A549 (cell line): ENCODE results near the gene SLC8A1. TPM values are rescaled to one million over a fixed set of nuclear protein-coding genes. Genes with fewer than 3 reads are reported as not detected.

Source experiments
- ATAC-seq, 2 experiments: fragments of 200-7000 bp in 1 of 2; fragments of >200 bp in 1 of 2; cut with Nextera tagmentation in 1 of 2; cut with Tn5 transposase in 1 of 2; 3 replicates each; pipeline versions ENCODE4 v1.8.0 to v1.9.1; 2018 to 2020; ENCODE audit warnings: mild to moderate bottlenecking in 1 of 2, moderate library complexity in 1 of 2
- CTCF ChIA-PET: fragments of 300-600 bp; sonication (Branson Sonifier 250); formaldehyde crosslinking; extraction: SDS; loops from one replicate; lab custom pipeline; 2021; ENCODE audit warnings: antibody characterized with exemption, inconsistent platforms; lab: Yijun Ruan, JAX
- POLR2A ChIA-PET: fragments of 350-600 bp; formaldehyde crosslinking; extraction: SDS; loops from one replicate; lab custom pipeline; 2021; ENCODE audit warnings: antibody characterized with exemption, inconsistent platforms; lab: Yijun Ruan, JAX
- DNase-seq, 2 experiments: peaks; one replicate each; pipeline versions ENCODE4 v3.0.0 to v3.0.0-alpha.2; 2011 to 2016; ENCODE audit warnings: low read depth in 1 of 2, low spot score in 1 of 2
- FAIRE-seq: peaks from 2 replicates; lab custom pipeline; 2011; peaks lifted over from hg19 to GRCh38; lab: Jason Lieb, UNC
- H3K27ac ChIP-seq, 2 experiments: fragments of >200 bp; sonication (Bioruptor Twin); formaldehyde crosslinking; 3 replicates each; pipeline ENCODE4 v1.5.1; 2016 to 2017
- H3K4me1 ChIP-seq: fragments of >200 bp; sonication (Bioruptor Twin); formaldehyde crosslinking; 3 replicates; pipeline ENCODE4 v1.6.1; 2016
- H3K4me2 ChIP-seq: fragments of >200 bp; sonication (Bioruptor Twin); formaldehyde crosslinking; 3 replicates; pipeline ENCODE4 v1.6.1; 2016
- H3K4me3 ChIP-seq: fragments of >200 bp; sonication (Bioruptor Twin); formaldehyde crosslinking; 3 replicates; pipeline ENCODE4 v1.5.1; 2016
- H3K9me3 ChIP-seq: fragments of >200 bp; sonication (Bioruptor Twin); formaldehyde crosslinking; 3 replicates; pipeline ENCODE4 v1.6.1; 2016
- BCL3 ChIP-seq: fragments of >200 bp; sonication (Bioruptor Twin); formaldehyde crosslinking; IDR thresholded peaks from 3 replicates; pipeline ENCODE4 v1.6.1; 2016
- BHLHE40 ChIP-seq: IDR thresholded peaks from 2 replicates; pipeline ENCODE4 v1.6.1; 2012; ENCODE audit warnings: low read depth, low read length, inconsistent platforms
- CEBPB ChIP-seq, 2 experiments: fragments of >200 bp in 1 of 2; sonication (Bioruptor Twin) in 1 of 2; formaldehyde crosslinking in 1 of 2; IDR thresholded peaks; 2 replicates each; pipeline ENCODE4 v1.6.1; 2012 to 2016
- CHD2 ChIP-seq: fragments of 150-350 bp; IDR thresholded peaks from 2 replicates; pipeline ENCODE4 v1.6.1; 2014; ENCODE audit warnings: low read length; ENCODE audit not compliant: partially characterized antibody
- EHF ChIP-seq: fragments of 250-450 bp; sonication (Bioruptor Pico); IDR thresholded peaks from 2 replicates; pipeline ENCODE4 v1.5.0; 2020; ENCODE audit warnings: mild to moderate bottlenecking
- ELK1 ChIP-seq: fragments of 150-350 bp; IDR thresholded peaks from 2 replicates; pipeline ENCODE4 v1.6.1; 2014; ENCODE audit warnings: low read depth, mild to moderate bottlenecking, low read length
- HES2 ChIP-seq: fragments of >200 bp; sonication (Bioruptor Twin); formaldehyde crosslinking; IDR thresholded peaks from 2 replicates; pipeline ENCODE4 v1.6.1; 2016
- HEYL ChIP-seq: fragments of 250-450 bp; sonication (Bioruptor Pico); IDR thresholded peaks from 2 replicates; pipeline ENCODE4 v1.8.0; 2021; ENCODE audit warnings: mild to moderate bottlenecking, moderate library complexity
- HOXA7 ChIP-seq: fragments of 250-450 bp; sonication (Bioruptor Pico); IDR thresholded peaks from 2 replicates; pipeline ENCODE4 v1.5.0; 2020; ENCODE audit warnings: mild to moderate bottlenecking, moderate library complexity
- NPAS2 ChIP-seq: fragments of 250-450 bp; sonication (Bioruptor Pico); IDR thresholded peaks from 2 replicates; pipeline ENCODE4 v1.8.0; 2022; ENCODE audit warnings: mild to moderate bottlenecking, moderate library complexity, borderline replicate concordance
- NR3C1 ChIP-seq: fragments of >200 bp; sonication (Bioruptor Twin); formaldehyde crosslinking; IDR thresholded peaks from 3 replicates; pipeline ENCODE4 v1.6.1; 2017
- PBX3 ChIP-seq: IDR thresholded peaks from 2 replicates; pipeline ENCODE4 v1.6.1; 2012
- PHF8 ChIP-seq: fragments of 200-600 bp; sonication (generic); IDR thresholded peaks from 2 replicates; pipeline ENCODE4 v1.6.1; 2016; ENCODE audit warnings: low read depth, mild to moderate bottlenecking, antibody characterized with exemption, moderate library complexity, borderline replicate concordance
- POLR2AphosphoS2 ChIP-seq: conservative IDR thresholded peaks from 2 replicates; pipeline ENCODE4 v1.6.1; 2012; ENCODE audit warnings: low read length, improper control_type of control experiment, inconsistent platforms
- RCOR1 ChIP-seq: fragments of 150-350 bp; IDR thresholded peaks from 2 replicates; pipeline ENCODE4 v1.6.1; 2014; ENCODE audit warnings: antibody characterized with exemption, low read length, low read depth
- SREBF2 ChIP-seq: fragments of 450-650 bp; IDR thresholded peaks from 2 replicates; pipeline ENCODE4 v1.6.1; 2014; ENCODE audit warnings: mild to moderate bottlenecking, moderate library complexity
- USF2 ChIP-seq: fragments of 450-650 bp; IDR thresholded peaks from 2 replicates; pipeline ENCODE4 v1.6.1; 2014; ENCODE audit warnings: antibody characterized with exemption
- WGBS: methylation state at CpG from one replicate; pipeline ENCODE4 v1.1.6; 2017; ENCODE audit errors: missing lambda C conversion rate; 5-methylcytosine and 5-hydroxymethylcytosine counted together
- polyA plus RNA-seq, 4 experiments: library from polyadenylated mRNA; depleted of rRNA in 3 of 4; stranded (reverse); fragments of >200 nt; fragmentation: RNase III in 1 of 4; extraction: RNeasy Plus Mini Kit Qiagen cat#74134 plus additional on column Dnase treatment in 1 of 4; gene quantifications; 2 replicates in 3 of 4; 3 replicates in 1 of 4; pipeline ENCODE4 v1.2.3, GENCODE V29; 2011 to 2017

SLC8A1 gene
- polyA plus RNA-seq, 2 of the 4 experiments (the other 2 are of a cell fraction) = 0.28 to 0.92 TPM

GRCh38 chr2:40302751-40303325 is 149.1 kb downstream of the SLC8A1 start:
- Histone ChIP-seq H3K27ac (no peak overlapping the region), H3K4me1 (no peaks in the 10 kb centered on the region), H3K4me2 (no peak overlapping the region), H3K9me3 (no peaks in the 10 kb centered on the region), H3K4me3 (no peak overlapping the region)
- 23% methylated on average over 2 of the region's 2 CpGs for WGBS
- ChIA-PET CTCF (interaction anchor here (0.7 kb wide), 1 partner anchor 59 kb away, joined by 3 read pairs; no protein-coding TSS in a partner anchor), POLR2A (no interaction called here)
- DNase-seq = no peak
- no peak for FAIRE-seq
- ATAC-seq = no peak
- no peak for TF ChIP-seq ELK1

- Histone ChIP-seq H3K4me3 (no peak overlapping the region), H3K27ac (no peak overlapping the region), H3K4me1 (no peaks in the 10 kb centered on the region), H3K9me3 (no peaks in the 10 kb centered on the region), H3K4me2 (no peak overlapping the region)
- ATAC-seq (no peak), FAIRE-seq (no peak), DNase-seq (no peak)
- TF ChIP-seq USF2 (no peak), BHLHE40 (no peak), HES2 (no peak), CEBPB (IDR thresholded peaks at IDR 0.05) (no peak), HEYL (no peak)
- 27% methylated on average over 6 of the region's 6 CpGs for WGBS
- CTCF ChIA-PET = no interaction called here
- POLR2A ChIA-PET = no interaction called here
Observed at GRCh38 chr2:40300391-40300790, 151.5 kb downstream of the SLC8A1 start.

- H3K9me3 ChIP-seq = no peaks in the 10 kb centered on the region
- CTCF ChIA-PET = no interaction called here
Observed at GRCh38 chr2:40299781-40300180, 152.1 kb downstream of the SLC8A1 start.

More at GRCh38 chr2:40299781-40300180, 152.1 kb downstream of the SLC8A1 start:
- no peak for DNase-seq
- H3K4me1 ChIP-seq = no peaks in the 10 kb centered on the region
- H3K27ac ChIP-seq = no peak overlapping the region
- H3K4me3 ChIP-seq = no peak overlapping the region
- TF ChIP-seq EHF (CRISPR knock-in tag) = no peak
- no peak for TF ChIP-seq POLR2AphosphoS2
- TF ChIP-seq BHLHE40 = no peak
- TF ChIP-seq USF2 = no peak
- TF ChIP-seq ELK1 = no peak
- TF ChIP-seq NPAS2 (CRISPR knock-in tag) = no peak
- no peak for TF ChIP-seq PBX3
- TF ChIP-seq SREBF2 = no peak
- TF ChIP-seq BCL3 = no peak
- no peak for TF ChIP-seq RCOR1
- TF ChIP-seq HOXA7 (CRISPR knock-in tag) = no peak
- no peak for TF ChIP-seq PHF8
- no peak for TF ChIP-seq CHD2
- no peak for TF ChIP-seq NR3C1
- TF ChIP-seq, all 56 proteins: peak for 0
- no peak overlapping the region for H3K4me2 ChIP-seq
- WGBS = 54% methylated on average over 2 of the region's 2 CpGs
- POLR2A ChIA-PET = no interaction called here
- ATAC-seq = no peak
- FAIRE-seq = no peak
